Measurements from ENCODE around the gene ESRRB. TPM values are rescaled to one million over a fixed set of nuclear protein-coding genes. Genes with fewer than 3 reads are reported as not detected.

The ESRRB gene
- polyA plus RNA-seq, 1 donor, result 0.18 TPM

DNA sequence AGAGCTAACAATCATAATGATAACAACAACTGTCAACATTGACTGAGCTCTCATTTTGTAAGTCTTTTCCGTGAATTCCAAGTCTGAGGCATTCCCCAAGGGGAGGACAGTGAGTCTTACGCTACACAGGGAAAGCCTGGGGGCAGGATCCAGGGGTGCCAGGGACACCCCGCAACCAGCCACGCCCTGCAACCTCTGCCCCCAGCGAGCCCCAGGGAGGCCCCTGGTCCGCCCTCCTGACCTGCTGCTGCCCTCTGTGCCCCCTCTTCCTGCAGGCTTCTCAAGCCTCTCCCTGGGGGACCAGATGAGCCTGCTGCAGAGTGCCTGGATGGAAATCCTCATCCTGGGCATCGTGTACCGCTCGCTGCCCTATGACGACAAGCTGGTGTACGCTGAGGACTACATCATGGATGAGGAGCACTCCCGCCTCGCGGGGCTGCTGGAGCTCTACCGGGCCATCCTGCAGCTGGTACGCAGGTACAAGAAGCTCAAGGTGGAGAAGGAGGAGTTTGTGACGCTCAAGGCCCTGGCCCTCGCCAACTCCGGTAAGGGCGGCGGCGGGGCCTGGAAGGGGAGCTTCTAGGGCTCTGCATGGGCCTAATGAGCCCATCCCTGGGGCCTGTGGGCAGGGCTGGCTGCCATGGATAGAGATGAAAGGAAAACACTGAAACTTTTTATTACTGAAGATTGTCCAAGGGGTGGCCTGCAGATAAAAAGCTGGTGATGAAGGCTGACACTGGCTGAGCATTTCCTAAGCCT, 115.4 kb downstream of the ESRRB start:
- DNase-seq, result no peak
- no peak overlapping the region for H3K27ac ChIP-seq (ENCODE audit: low read length)
- no CpG with 5 or more reads among the region's 22 CpGs for WGBS (ENCODE audit: insufficient coverage, low lambda C conversion rate)
- H3K9me3 ChIP-seq (ENCODE audit: control insufficient read depth, low read depth, low read length), result no peaks in the 10 kb centered on the region
- no peaks in the 10 kb centered on the region for H3K4me1 ChIP-seq (ENCODE audit: control insufficient read depth, insufficient read depth, low read length)
- no peak overlapping the region for H3K4me3 ChIP-seq (ENCODE audit: low read length)
- no peaks in the 10 kb centered on the region for H3K36me3 ChIP-seq (ENCODE audit: control insufficient read depth, insufficient read depth, low read length)
- H3K27me3 ChIP-seq (ENCODE audit: control insufficient read depth, insufficient read depth, low read length), result no peaks in the 10 kb centered on the region

DNA sequence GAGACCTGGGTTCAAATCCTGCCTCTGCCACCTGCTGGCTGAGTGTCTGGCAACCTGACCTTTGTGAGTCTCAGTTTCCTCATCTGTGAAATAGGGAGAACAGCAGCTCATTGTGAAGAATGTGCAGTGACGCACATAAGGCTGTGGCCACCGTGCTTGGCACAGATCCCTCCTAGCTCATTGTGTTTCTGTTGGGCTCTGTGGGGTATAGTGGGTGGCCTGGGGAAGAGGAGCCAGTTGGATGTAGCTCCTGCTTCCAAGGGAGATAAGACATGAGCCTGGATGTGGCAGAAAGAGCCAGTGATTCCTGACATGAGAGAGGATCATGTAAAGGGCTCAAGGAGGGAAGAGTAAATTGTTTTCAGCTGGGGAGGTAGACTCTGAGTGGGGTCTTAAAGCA, 120.0 kb downstream of the ESRRB start:
- no peaks in the 10 kb centered on the region for H3K27me3 ChIP-seq (ENCODE audit: control insufficient read depth, insufficient read depth, low read length)
- H3K36me3 ChIP-seq (ENCODE audit: control insufficient read depth, insufficient read depth, low read length), result no peaks in the 10 kb centered on the region
- no CpG with 5 or more reads among the region's 2 CpGs for WGBS (ENCODE audit: insufficient coverage, low lambda C conversion rate)
- no peak for DNase-seq
- H3K4me1 ChIP-seq (ENCODE audit: control insufficient read depth, insufficient read depth, low read length), result no peaks in the 10 kb centered on the region
- H3K27ac ChIP-seq (ENCODE audit: low read length), result no peak overlapping the region
- H3K9me3 ChIP-seq (ENCODE audit: control insufficient read depth, low read depth, low read length), result no peaks in the 10 kb centered on the region
- H3K4me3 ChIP-seq (ENCODE audit: low read length), result no peak overlapping the region

DNA sequence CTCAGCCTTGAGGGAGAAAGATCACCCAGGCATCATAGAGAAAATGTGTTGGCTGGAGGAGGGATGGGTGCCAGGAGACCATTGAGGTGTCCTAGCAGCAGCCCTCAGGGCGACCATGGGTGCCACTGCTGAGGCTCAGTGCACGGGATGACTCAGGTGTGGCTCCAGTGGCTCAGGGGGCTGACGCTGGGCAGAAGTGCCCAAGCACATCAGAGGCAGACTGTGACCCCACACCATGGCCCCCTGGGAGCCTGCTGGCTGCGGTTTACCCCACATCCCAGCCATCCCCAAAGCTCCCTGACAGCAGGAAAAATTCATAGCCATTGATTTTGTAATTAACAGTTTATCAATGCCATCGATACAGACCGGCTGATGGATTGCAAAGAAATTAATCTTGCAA, 120.7 kb downstream of the ESRRB start:
- 92% methylated on average over 2 of the region's 6 CpGs for WGBS (ENCODE audit: insufficient coverage, low lambda C conversion rate)
- Histone ChIP-seq H3K4me3 (ENCODE audit: low read length) (no peak overlapping the region), H3K27me3 (ENCODE audit: control insufficient read depth, insufficient read depth, low read length) (no peaks in the 10 kb centered on the region), H3K36me3 (ENCODE audit: control insufficient read depth, insufficient read depth, low read length) (no peaks in the 10 kb centered on the region), H3K9me3 (ENCODE audit: control insufficient read depth, low read depth, low read length) (no peaks in the 10 kb centered on the region), H3K4me1 (ENCODE audit: control insufficient read depth, insufficient read depth, low read length) (no peaks in the 10 kb centered on the region), H3K27ac (ENCODE audit: low read length) (no peak overlapping the region)
- no peak for DNase-seq

DNA sequence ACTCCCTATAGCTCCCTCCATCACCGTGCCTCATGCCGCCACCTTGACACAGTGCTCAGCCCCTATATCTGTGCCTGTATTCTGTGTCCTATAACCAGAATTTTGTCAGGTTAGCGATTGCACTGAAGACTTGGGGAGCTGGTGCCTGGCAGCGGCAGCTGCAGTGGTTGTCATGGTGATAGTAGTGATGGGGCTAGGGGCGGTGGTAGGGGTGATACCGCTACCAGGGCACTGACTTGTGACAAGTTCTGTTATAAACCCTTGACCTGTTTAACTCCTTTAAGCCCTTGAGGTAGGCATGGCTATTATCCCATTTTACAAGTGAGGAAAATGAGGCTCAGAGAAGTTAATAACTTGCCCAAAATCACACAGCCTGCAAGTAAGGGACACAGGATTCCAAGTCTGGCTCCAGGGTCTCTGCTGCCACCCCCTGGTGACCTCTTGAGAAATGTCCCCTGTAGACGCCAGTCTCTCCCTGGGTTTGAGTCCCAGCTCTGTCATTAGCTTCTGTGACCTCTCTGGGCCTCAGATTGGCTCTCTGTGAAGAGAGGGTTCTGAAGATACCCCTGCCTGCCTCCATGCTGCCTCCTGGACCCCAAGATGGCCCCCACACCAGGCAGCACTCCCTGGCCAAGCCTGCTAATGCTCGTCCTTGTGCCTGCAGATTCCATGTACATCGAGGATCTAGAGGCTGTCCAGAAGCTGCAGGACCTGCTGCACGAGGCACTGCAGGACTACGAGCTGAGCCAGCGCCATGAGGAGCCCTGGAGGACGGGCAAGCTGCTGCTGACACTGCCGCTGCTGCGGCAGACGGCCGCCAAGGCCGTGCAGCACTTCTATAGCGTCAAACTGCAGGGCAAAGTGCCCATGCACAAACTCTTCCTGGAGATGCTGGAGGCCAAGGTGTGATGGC, 121.9 kb downstream of the ESRRB start:
- no peaks in the 10 kb centered on the region for H3K27me3 ChIP-seq (ENCODE audit: control insufficient read depth, insufficient read depth, low read length)
- WGBS (ENCODE audit: insufficient coverage, low lambda C conversion rate), result 86% methylated on average over 2 of the region's 19 CpGs
- H3K4me3 ChIP-seq (ENCODE audit: low read length), result no peak overlapping the region
- no peaks in the 10 kb centered on the region for H3K36me3 ChIP-seq (ENCODE audit: control insufficient read depth, insufficient read depth, low read length)
- no peak overlapping the region for H3K27ac ChIP-seq (ENCODE audit: low read length)
- H3K4me1 ChIP-seq (ENCODE audit: control insufficient read depth, insufficient read depth, low read length), result no peaks in the 10 kb centered on the region
- H3K9me3 ChIP-seq (ENCODE audit: control insufficient read depth, low read depth, low read length), result no peaks in the 10 kb centered on the region
- DNase-seq, result no peak

DNA sequence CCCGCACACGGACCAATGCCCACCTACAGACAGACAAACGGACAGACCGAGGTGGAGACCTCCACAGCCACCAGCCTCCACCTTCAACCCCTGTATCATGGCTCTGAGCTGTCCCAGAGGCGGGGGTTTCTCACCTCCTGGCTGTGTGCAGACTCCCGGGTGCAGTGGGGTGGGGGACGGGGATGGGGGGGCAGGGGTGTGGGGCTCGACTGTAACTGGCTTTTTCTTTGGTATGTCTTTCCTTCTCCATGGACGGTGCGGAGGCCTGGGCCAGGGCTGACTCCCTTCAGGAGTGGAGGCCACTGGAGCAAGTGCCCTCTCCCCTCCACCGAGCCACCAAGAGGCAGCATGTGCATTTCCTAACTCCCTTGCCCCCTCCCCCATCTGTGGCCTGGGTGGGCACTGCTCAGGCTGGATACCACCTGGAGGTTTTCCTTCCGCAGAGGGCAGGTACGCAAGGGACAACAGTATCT, 122.6 kb downstream of the ESRRB start:
- Histone ChIP-seq H3K9me3 (ENCODE audit: control insufficient read depth, low read depth, low read length) (no peaks in the 10 kb centered on the region), H3K27me3 (ENCODE audit: control insufficient read depth, insufficient read depth, low read length) (no peaks in the 10 kb centered on the region), H3K4me3 (ENCODE audit: low read length) (no peak overlapping the region), H3K27ac (ENCODE audit: low read length) (no peak overlapping the region), H3K36me3 (ENCODE audit: control insufficient read depth, insufficient read depth, low read length) (no peaks in the 10 kb centered on the region), H3K4me1 (ENCODE audit: control insufficient read depth, insufficient read depth, low read length) (no peaks in the 10 kb centered on the region)
- no CpG with 5 or more reads among the region's 13 CpGs for WGBS (ENCODE audit: insufficient coverage, low lambda C conversion rate)
- no peak for DNase-seq

DNA sequence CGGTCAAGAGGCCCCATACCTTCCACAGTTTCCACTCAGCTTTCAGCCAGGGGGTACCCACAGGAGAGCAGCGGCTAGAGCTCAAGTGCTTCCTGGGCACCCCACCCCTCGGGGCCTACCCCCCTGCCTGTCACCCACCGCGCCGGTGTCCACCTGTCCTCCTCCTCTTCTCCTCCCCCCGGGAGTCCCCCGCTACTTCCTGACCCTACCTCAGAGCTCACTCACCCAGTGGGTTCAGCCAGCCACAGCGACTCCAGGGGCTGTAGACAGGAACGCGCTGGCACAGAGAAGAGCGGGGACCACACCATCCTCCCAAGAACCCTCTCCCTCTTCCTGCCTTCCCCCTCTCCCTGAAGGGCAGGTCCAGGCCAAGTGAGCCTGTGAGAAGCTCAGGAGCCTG, 123.0 kb downstream of the ESRRB start:
- Histone ChIP-seq H3K36me3 (ENCODE audit: control insufficient read depth, insufficient read depth, low read length) (no peaks in the 10 kb centered on the region), H3K4me3 (ENCODE audit: low read length) (no peak overlapping the region), H3K4me1 (ENCODE audit: control insufficient read depth, insufficient read depth, low read length) (no peaks in the 10 kb centered on the region), H3K9me3 (ENCODE audit: control insufficient read depth, low read depth, low read length) (no peaks in the 10 kb centered on the region), H3K27me3 (ENCODE audit: control insufficient read depth, insufficient read depth, low read length) (no peaks in the 10 kb centered on the region), H3K27ac (ENCODE audit: low read length) (no peak overlapping the region)
- DNase-seq, result no peak
- no CpG with 5 or more reads among the region's 12 CpGs for WGBS (ENCODE audit: insufficient coverage, low lambda C conversion rate)

DNA sequence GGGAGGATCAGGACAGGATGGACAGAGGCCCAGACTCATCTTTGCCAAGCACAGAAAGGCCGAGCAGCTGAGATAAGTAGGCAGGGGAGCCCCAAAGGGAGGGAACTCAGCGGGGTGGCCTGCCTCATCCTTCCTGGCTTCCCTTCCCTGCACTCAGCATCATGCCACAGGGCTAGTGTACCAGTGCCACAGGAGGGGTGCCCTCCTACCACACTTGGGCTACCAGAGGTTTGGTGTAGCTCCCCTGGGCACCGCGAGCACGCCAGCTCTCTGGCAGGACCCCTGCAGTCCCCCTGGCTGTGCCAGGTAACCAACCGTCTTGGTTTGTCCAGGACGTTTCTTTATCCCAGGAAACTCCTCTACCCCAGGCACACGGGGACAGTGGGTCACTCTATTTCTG, 123.5 kb downstream of the ESRRB start:
- no peak for DNase-seq

DNA sequence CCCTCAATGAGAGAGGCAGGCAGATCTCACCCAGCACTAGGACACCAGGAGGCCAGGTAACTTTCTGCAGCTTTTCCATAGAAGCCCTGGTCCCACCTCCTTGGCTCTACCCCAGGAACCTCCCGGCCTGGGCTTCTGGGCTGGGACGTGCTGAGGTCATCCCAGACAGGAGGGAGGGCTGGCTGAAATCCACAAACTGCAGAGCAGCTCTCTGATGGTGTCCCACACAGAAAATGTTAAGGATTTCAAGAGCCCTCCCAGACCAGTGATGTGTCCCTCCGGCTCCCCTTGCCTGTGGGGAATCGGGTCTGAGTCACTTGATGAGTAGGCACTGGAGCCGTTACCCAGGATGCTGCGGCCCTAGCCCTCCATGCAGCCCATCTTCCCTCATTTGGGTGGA, 124.1 kb downstream of the ESRRB start:
- no peaks in the 10 kb centered on the region for H3K36me3 ChIP-seq (ENCODE audit: control insufficient read depth, insufficient read depth, low read length)
- H3K27me3 ChIP-seq (ENCODE audit: control insufficient read depth, insufficient read depth, low read length), result no peaks in the 10 kb centered on the region
- no peaks in the 10 kb centered on the region for H3K4me1 ChIP-seq (ENCODE audit: control insufficient read depth, insufficient read depth, low read length)
- no peak overlapping the region for H3K27ac ChIP-seq (ENCODE audit: low read length)
- no peak for DNase-seq
- H3K4me3 ChIP-seq (ENCODE audit: low read length), result no peak overlapping the region
- no peaks in the 10 kb centered on the region for H3K9me3 ChIP-seq (ENCODE audit: control insufficient read depth, low read depth, low read length)
- no CpG with 5 or more reads among the region's 6 CpGs for WGBS (ENCODE audit: insufficient coverage, low lambda C conversion rate)

More for the DNA sequence above, 123.5 kb downstream of the ESRRB start:
- Histone ChIP-seq H3K27me3 (ENCODE audit: control insufficient read depth, insufficient read depth, low read length) (no peaks in the 10 kb centered on the region), H3K4me3 (ENCODE audit: low read length) (no peak overlapping the region), H3K36me3 (ENCODE audit: control insufficient read depth, insufficient read depth, low read length) (no peaks in the 10 kb centered on the region), H3K27ac (ENCODE audit: low read length) (no peak overlapping the region), H3K9me3 (ENCODE audit: control insufficient read depth, low read depth, low read length) (no peaks in the 10 kb centered on the region), H3K4me1 (ENCODE audit: control insufficient read depth, insufficient read depth, low read length) (no peaks in the 10 kb centered on the region)
- no CpG with 5 or more reads among the region's 8 CpGs for WGBS (ENCODE audit: insufficient coverage, low lambda C conversion rate)

DNA sequence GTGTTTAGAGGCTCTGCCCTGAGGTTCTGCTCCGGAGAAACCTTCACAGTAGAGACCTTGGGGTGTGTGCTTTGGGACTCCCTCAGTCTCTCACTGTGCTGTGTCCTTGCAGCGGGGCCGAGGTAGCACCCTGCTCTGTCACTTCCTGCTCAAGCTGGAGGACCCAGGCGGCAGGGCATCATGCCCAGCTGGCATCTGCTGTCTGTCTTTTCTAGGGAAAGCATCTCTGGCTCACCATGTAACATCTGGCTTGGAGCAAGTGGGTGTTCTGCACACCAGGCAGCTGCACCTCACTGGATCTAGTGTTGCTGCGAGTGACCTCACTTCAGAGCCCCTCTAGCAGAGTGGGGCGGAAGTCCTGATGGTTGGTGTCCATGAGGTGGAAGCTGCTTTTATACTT, 124.5 kb downstream of the ESRRB start:
- no peaks in the 10 kb centered on the region for H3K36me3 ChIP-seq (ENCODE audit: control insufficient read depth, insufficient read depth, low read length)
- no peak overlapping the region for H3K27ac ChIP-seq (ENCODE audit: low read length)
- H3K4me1 ChIP-seq (ENCODE audit: control insufficient read depth, insufficient read depth, low read length), result no peaks in the 10 kb centered on the region
- H3K4me3 ChIP-seq (ENCODE audit: low read length), result no peak overlapping the region
- no peak for DNase-seq
- H3K27me3 ChIP-seq (ENCODE audit: control insufficient read depth, insufficient read depth, low read length), result no peaks in the 10 kb centered on the region
- H3K9me3 ChIP-seq (ENCODE audit: control insufficient read depth, low read depth, low read length), result no peaks in the 10 kb centered on the region
- no CpG with 5 or more reads among the region's 6 CpGs for WGBS (ENCODE audit: insufficient coverage, low lambda C conversion rate)

DNA sequence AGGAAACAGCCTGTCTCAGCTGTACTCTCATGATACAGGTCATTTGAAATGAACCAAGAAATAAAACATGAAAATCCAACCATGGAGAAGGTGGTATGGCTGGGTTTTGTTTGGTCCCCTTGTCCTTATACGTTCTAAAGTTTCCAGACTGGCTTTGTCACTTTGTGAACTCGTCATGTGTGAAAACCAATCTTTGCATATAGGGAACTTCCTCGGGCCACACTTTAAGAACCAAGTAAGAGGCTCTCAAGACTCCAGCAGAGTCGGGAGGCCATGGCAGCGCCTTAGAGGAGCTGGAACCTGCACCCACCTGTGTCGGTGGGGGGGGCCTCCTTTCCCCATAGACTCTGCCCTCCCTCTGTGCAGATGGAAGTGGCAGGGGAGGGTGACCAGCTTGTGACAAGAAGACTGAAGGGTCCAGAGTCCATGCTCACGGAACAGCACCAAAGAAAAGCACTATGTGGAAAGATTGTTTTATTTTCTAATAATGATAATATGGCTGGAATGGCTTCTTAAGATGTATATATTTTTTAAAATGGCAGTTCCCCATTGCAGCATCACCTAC, 125.3 kb downstream of the ESRRB start:
- no peaks in the 10 kb centered on the region for H3K4me1 ChIP-seq (ENCODE audit: control insufficient read depth, insufficient read depth, low read length)
- H3K36me3 ChIP-seq (ENCODE audit: control insufficient read depth, insufficient read depth, low read length), result no peaks in the 10 kb centered on the region
- DNase-seq, result peak; percentile 42 to 79
- H3K9me3 ChIP-seq (ENCODE audit: control insufficient read depth, low read depth, low read length), result no peaks in the 10 kb centered on the region
- H3K27me3 ChIP-seq (ENCODE audit: control insufficient read depth, insufficient read depth, low read length), result no peaks in the 10 kb centered on the region
- no peak overlapping the region for H3K27ac ChIP-seq (ENCODE audit: low read length)
- WGBS (ENCODE audit: insufficient coverage, low lambda C conversion rate), result 40% methylated on average over 1 of the region's 7 CpGs
- H3K4me3 ChIP-seq (ENCODE audit: low read length), result no peak overlapping the region
